SU-DHL-6 (cell line): Measurements from ENCODE around the gene NID2.

Experiments
- CTCF ChIP-seq: fragments of 200-600 bp; sonication (generic); IDR thresholded peaks from one replicate; pipeline ENCODE4 v1.5.1; 2017; ENCODE audit warnings: antibody characterized with exemption, mild to moderate bottlenecking, low read length, moderate library complexity; ENCODE audit not compliant: insufficient read depth, poor library complexity, severe bottlenecking
- EZH2phosphoT487 ChIP-seq: fragments of 200-600 bp; sonication (generic), shearing (Covaris generic); conservative IDR thresholded peaks from 2 replicates; pipeline ENCODE4 v1.6.1; 2018; ENCODE audit warnings: mild to moderate bottlenecking, antibody characterized with exemption, low read length, moderate library complexity, mixed read lengths

- TF ChIP-seq CTCF, result no peak
- no peak for TF ChIP-seq EZH2phosphoT487
Observed at GRCh38 chr14:52049721-52050588, 18.9 kb downstream of the NID2 start.
